B cell (primary cell): ENCODE data around the gene CES3. TPM values are rescaled to one million over a fixed set of nuclear protein-coding genes. Genes with fewer than 3 reads are reported as not detected.

Source experiments
- ATAC-seq: fragments of 200-7000 bp; cut with Tn5 transposase; one replicate; pipeline ENCODE4 v1.10.0; 2021; ENCODE audit warnings: low read depth, mild to moderate bottlenecking, moderate number of reproducible peaks, moderate library complexity
- CTCF ChIA-PET: fragments of 350-600 bp; sonication (Branson Sonifier 250); formaldehyde crosslinking; loops from one replicate; lab custom pipeline; 2021; ENCODE audit warnings: antibody characterized with exemption, inconsistent platforms; lab: Charles Lee
- POLR2A ChIA-PET: fragments of 350-600 bp; sonication (Branson Sonifier 250); formaldehyde crosslinking; loops from one replicate; lab custom pipeline; 2021; ENCODE audit warnings: antibody characterized with exemption; lab: Charles Lee
- DNase-seq: peaks from one replicate; pipeline ENCODE4 v3.0.0; 2013
- H2AFZ ChIP-seq: 2 replicates; pipeline ENCODE4 v1.6.1; 2012; ENCODE audit warnings: mild to moderate bottlenecking, low read depth, low read length; ENCODE audit not compliant: insufficient read depth, poor library complexity, severe bottlenecking
- H3K27ac ChIP-seq, 2 donors: 1 replicate in 1 of 2; 2 replicates in 1 of 2; pipeline ENCODE4 v1.5.1; 2012 to 2013; ENCODE audit warnings: low read length in 2 of 2, mild to moderate bottlenecking in 2 of 2, moderate library complexity in 1 of 2
- H3K27me3 ChIP-seq, 4 experiments: fragments of 200-600 bp in 1 of 4; sonication (generic) in 1 of 4; replicated peaks in 1 of 4; 1 replicate in 2 of 4; 2 replicates in 2 of 4; pipeline versions ENCODE4 v1.6.1 to v1.7.0; 2013 to 2016; ENCODE audit warnings: low read length in 3 of 4, mild to moderate bottlenecking in 2 of 4, mixed read lengths in 1 of 4, moderate library complexity in 1 of 4; ENCODE audit not compliant: insufficient read depth in 4 of 4, control insufficient read depth in 3 of 4; ENCODE audit errors: control extremely low read depth in 1 of 4
- H3K36me3 ChIP-seq, 2 experiments: replicated peaks in 1 of 2; 1 replicate in 1 of 2; 2 replicates in 1 of 2; pipeline versions ENCODE4 v1.6.1 to v1.7.1; 2013; ENCODE audit warnings: low read length in 1 of 2; ENCODE audit not compliant: insufficient read depth in 2 of 2, control insufficient read depth in 1 of 2; ENCODE audit errors: control extremely low read depth in 1 of 2, extremely low read depth in 1 of 2
- H3K4me1 ChIP-seq, 2 donors: fragments of 200-600 bp in 1 of 2; sonication (generic) in 1 of 2; 1 replicate in 1 of 2; 2 replicates in 1 of 2; pipeline versions ENCODE4 v1.5.1 to v1.6.1; 2013 to 2017; ENCODE audit warnings: low read length in 2 of 2; ENCODE audit not compliant: control insufficient read depth in 2 of 2, insufficient read depth in 2 of 2
- H3K4me2 ChIP-seq: replicated peaks from 2 replicates; pipeline ENCODE3; 2012; ENCODE audit warnings: mild to moderate bottlenecking, low read depth, low read length; ENCODE audit not compliant: poor library complexity, severe bottlenecking
- H3K4me3 ChIP-seq, 5 experiments: fragments of 200-600 bp in 1 of 5; sonication (generic) in 1 of 5; 1 replicate in 3 of 5; 2 replicates in 2 of 5; pipeline versions ENCODE4 v1.5.1 to v1.7.0; 2011 to 2016; ENCODE audit warnings: low read length in 4 of 5, mild to moderate bottlenecking in 4 of 5, low read depth in 2 of 5, control low read depth in 1 of 5, moderate library complexity in 1 of 5; ENCODE audit not compliant: insufficient read depth in 1 of 5; ENCODE audit errors: control extremely low read depth in 1 of 5, extremely low read depth in 1 of 5
- H3K79me2 ChIP-seq: fragments of 200-600 bp; sonication (generic); one replicate; pipeline ENCODE4 v1.6.0; 2016; ENCODE audit warnings: low read length; ENCODE audit not compliant: control insufficient read depth, insufficient read depth
- H3K9ac ChIP-seq: fragments of 200-600 bp; sonication (generic); 2 replicates; pipeline ENCODE4 v1.6.1; 2017; ENCODE audit warnings: mild to moderate bottlenecking, low read length, moderate library complexity
- H3K9me3 ChIP-seq, 3 donors: one replicate each; pipeline versions ENCODE4 v1.6.1 to v1.7.1; 2013; ENCODE audit warnings: low read length in 2 of 3; ENCODE audit not compliant: control insufficient read depth in 2 of 3, insufficient read depth in 1 of 3; ENCODE audit errors: control extremely low read depth in 1 of 3
- H4K20me1 ChIP-seq: 2 replicates; pipeline ENCODE4 v1.6.0; 2012; ENCODE audit warnings: mild to moderate bottlenecking, low read length; ENCODE audit not compliant: insufficient read depth, control insufficient read depth, poor library complexity, severe bottlenecking
- H3K27ac Mint-ChIP-seq: one replicate; pipeline ENCODE4 v1.8.0; 2021; ENCODE audit warnings: mixed read lengths
- H3K27me3 Mint-ChIP-seq: one replicate; pipeline ENCODE4 v1.8.0; 2021; ENCODE audit warnings: mixed read lengths
- H3K4me1 Mint-ChIP-seq: one replicate; pipeline ENCODE4 v1.8.0; 2021; ENCODE audit warnings: mixed read lengths
- H3K4me3 Mint-ChIP-seq: one replicate; pipeline ENCODE4 v1.8.0; 2021; ENCODE audit warnings: mixed read lengths
- H3K9me3 Mint-ChIP-seq: one replicate; pipeline ENCODE4 v1.8.0; 2022; ENCODE audit warnings: mixed read lengths; ENCODE audit not compliant: insufficient read depth
- CTCF ChIP-seq: fragments of 200-600 bp; IDR thresholded peaks from one replicate; pipeline ENCODE4 v1.8.0; 2022; ENCODE audit warnings: antibody characterized with exemption, mild to moderate bottlenecking
- EZH2 ChIP-seq: IDR thresholded peaks from 2 replicates; pipeline ENCODE4 v1.6.1; 2012; ENCODE audit warnings: borderline replicate concordance, low read depth, mild to moderate bottlenecking, moderate library complexity, low read length; ENCODE audit not compliant: insufficient read depth, poor library complexity, severe bottlenecking
- WGBS: methylation state at CpG from one replicate; pipeline ENCODE4 v1.1.5; 2013; ENCODE audit warnings: missing lambda C conversion rate; ENCODE audit not compliant: insufficient coverage; 5-methylcytosine and 5-hydroxymethylcytosine counted together
- intact Hi-C: fragments of 100-400 bp; cut with micrococcal nuclease; formaldehyde crosslinking; loops from one replicate; pipeline ENCODE4 v1.10.0; 2022
- polyA plus RNA-seq: library from polyadenylated mRNA; depleted of rRNA; stranded (reverse); fragments of >200 nt; gene quantifications from 2 replicates; pipeline ENCODE4 v1.2.3, GENCODE V29; 2012
- total RNA-seq, 2 donors: library from RNA; stranded (reverse); fragments of 120-200 nt in 1 of 2; gene quantifications; 1 replicate in 1 of 2; 2 replicates in 1 of 2; pipeline versions ENCODE4 v1.2.3 to v1.2.4, GENCODE V29; 2013 to 2022

CES3 gene
- total and polyA plus RNA-seq, 2 donors (not counting 1 experiment from before 2014, with no cell fraction given): 0.25 to 0.42 TPM

DNA sequence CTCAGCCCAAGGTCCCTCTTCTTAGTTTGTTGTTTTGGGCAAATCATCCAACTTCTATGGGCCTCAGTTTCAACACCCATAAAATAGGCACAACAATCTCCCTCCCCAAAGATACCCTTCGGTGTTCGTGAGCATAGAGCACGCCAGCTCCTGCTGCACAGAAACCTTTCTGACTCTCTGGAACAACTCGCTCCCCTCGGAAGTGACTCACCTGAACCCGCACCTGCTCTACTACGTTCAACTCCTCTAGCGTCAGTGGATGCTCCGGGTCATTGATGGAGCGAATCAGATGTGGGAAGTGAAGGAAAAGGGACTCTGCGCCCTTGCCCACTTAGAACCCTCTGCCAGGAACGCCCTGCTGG is 27.3 kb upstream of the CES3 start:
- peak overlapping the region; percentile 96 for H2AFZ ChIP-seq
- peak overlapping the region; percentile 95 for H3K9ac ChIP-seq
- ChIA-PET CTCF (interaction anchor here (1.0 to 1.2 kb wide), 2 partner anchors 11 to 23 kb away, joined by 3 read pairs; no protein-coding TSS in a partner anchor), POLR2A (interaction anchor here (0.6 to 0.7 kb wide), 2 partner anchors 40 to 292 kb away, joined by 3 read pairs; no protein-coding TSS in a partner anchor)
- H3K36me3 ChIP-seq: peaks cover 0 to 10% of the 10 kb centered on the region in 2 experiments
- peaks cover 26% of the 10 kb centered on the region for H3K79me2 ChIP-seq
- peaks cover 54% of the 10 kb centered on the region for H3K4me1 Mint-ChIP-seq
- H3K9me3 Mint-ChIP-seq: no peaks in the 10 kb centered on the region
- peak overlapping the region; percentile 99 for H3K4me3 Mint-ChIP-seq
- no peak for DNase-seq
- intact Hi-C loops: loop anchor here (1.0 to 5.0 kb wide), 2 partner anchors 14 to 51 kb away; partner anchors contain the start of gene PDP2
- peak overlapping the region; percentile 86 to 92 for H3K27ac ChIP-seq
- peak overlapping the region; percentile 88 for H3K4me2 ChIP-seq
- TF ChIP-seq EZH2: no peak
- TF ChIP-seq CTCF: no peak
- peak overlapping the region; percentile 89 to 94 (median 92) for H3K4me3 ChIP-seq
- H3K27me3 Mint-ChIP-seq: no peaks in the 10 kb centered on the region
- H3K27me3 ChIP-seq: no peaks in the 10 kb centered on the region
- 5% methylated on average over 4 of the region's 12 CpGs for WGBS
- peak overlapping the region; percentile 98 for H3K27ac Mint-ChIP-seq
- H3K4me1 ChIP-seq: peaks cover 24 to 33% of the 10 kb centered on the region in 2 donors
- H3K9me3 ChIP-seq: no peaks in the 10 kb centered on the region
- H4K20me1 ChIP-seq: peaks cover 14% of the 10 kb centered on the region
- no peak for ATAC-seq

DNA sequence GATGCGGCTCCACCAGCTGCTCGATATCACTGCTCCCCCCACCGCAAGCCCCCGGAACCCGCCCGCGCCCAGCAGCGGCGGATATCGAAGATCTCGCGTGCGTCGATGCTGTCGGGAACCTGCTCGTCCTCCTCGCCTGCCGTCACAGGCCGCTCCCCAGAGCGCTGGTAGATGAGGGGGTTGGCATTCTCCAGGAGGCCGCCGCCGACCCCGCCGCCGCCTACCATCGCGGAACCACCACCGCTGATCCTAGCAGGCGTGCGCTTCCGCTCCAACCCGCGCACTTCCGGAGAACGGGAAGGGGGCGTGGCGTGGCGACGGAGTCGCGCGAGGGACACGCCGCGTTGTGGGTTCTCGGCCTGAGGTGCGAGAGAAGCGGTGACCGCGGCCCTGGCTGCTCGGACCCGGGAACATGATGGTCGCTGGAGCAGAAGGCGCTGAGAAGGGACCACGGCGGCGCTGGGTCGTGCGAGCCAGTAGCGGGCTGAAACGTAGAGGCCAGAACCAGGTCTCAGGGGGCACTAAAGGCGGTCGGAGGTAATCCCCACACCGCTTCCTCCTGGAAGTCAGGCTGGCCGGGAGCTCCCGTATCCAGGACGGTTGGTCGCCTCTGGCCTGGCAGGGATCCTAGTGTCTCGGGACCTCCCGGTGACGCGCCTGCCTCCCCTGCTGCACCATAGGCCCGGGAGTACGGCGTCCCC is 26.8 kb upstream of the CES3 start, which contains the start of gene CIAO2B:
CIAO2B (minus strand) TSS at position 265 of the 701 bp plus-strand sequence; CDS start at position 227, 38 bp downstream.
- H3K4me3 Mint-ChIP-seq: peak within 1 kb of the TSS; percentile 99
- Histone ChIP-seq H3K4me3 (peak within 1 kb of the TSS; percentile 89 to 94 (median 92)), H3K27ac (peak within 1 kb of the TSS; percentile 86 to 92), H3K4me2 (peak within 1 kb of the TSS; percentile 88), H3K9me3 (no peaks in the 10 kb centered on the region), H3K9ac (peak within 1 kb of the TSS; percentile 95), H3K79me2 (peaks cover 26% of the 10 kb centered on the region), H4K20me1 (peaks cover 14% of the 10 kb centered on the region), H3K36me3 (peaks cover 0 to 15% of the 10 kb centered on the region in 2 experiments), H3K4me1 (peaks cover 24 to 33% of the 10 kb centered on the region in 2 donors), H2AFZ (peak within 1 kb of the TSS; percentile 96), H3K27me3 (no peaks in the 10 kb centered on the region)
- ChIA-PET POLR2A (interaction anchor here (0.6 to 0.7 kb wide), 2 partner anchors 40 to 293 kb away, joined by 3 read pairs; no protein-coding TSS in a partner anchor), CTCF (interaction anchor here (1.0 to 1.2 kb wide), 2 partner anchors 11 to 22 kb away, joined by 3 read pairs; no protein-coding TSS in a partner anchor)
- peaks cover 54% of the 10 kb centered on the region for H3K4me1 Mint-ChIP-seq
- peak; percentile 94 for DNase-seq
- WGBS: under 1% methylated on average over 76 of the region's 76 CpGs
- peak; percentile 86 for ATAC-seq
- intact Hi-C loops: loop anchor here (1.0 to 5.0 kb wide), 2 partner anchors 13 to 52 kb away; partner anchors contain the start of gene PDP2
- TF ChIP-seq CTCF: no peak
- no peaks in the 10 kb centered on the region for H3K9me3 Mint-ChIP-seq
- no peaks in the 10 kb centered on the region for H3K27me3 Mint-ChIP-seq
- H3K27ac Mint-ChIP-seq: peak within 1 kb of the TSS; percentile 98
